Adipose tissue (tissue), 3 donors: Measurements from ENCODE around the gene PTPA. TPM values are rescaled to one million over a fixed set of nuclear protein-coding genes. Genes with fewer than 3 reads are reported as not detected.

Experiments
- polyA plus RNA-seq, 3 donors: library from polyadenylated mRNA; stranded (reverse); fragments of 200-250 nt; gene quantifications; one replicate each; pipeline ENCODE4 v1.2.3, GENCODE V29; 2013
- donor health status: healthy with polysubstance abuse.
- donor health status: Bipolar disorder and iron deficiency.
- donor health status: healthy.

PTPA gene
- polyA plus RNA-seq, 3 donors, result 42.9 to 78.6 (median 43.6) TPM

Other genes with a start within 250 kb of the PTPA start
- gene KYAT1, start 229.5 kb upstream of the PTPA start, polyA plus RNA-seq, result 1 to 10 TPM; 1.7 to 6.2 (median 3.3) TPM
- 10 to 100 TPM; 15.3 to 31.3 (median 21.6) TPM for gene LRRC8A, start 229.3 kb upstream of the PTPA start, polyA plus RNA-seq
- gene PHYHD1, start 190.4 kb upstream of the PTPA start, polyA plus RNA-seq, result 10 to 100 TPM; 41.6 to 58.1 (median 51.5) TPM
- 10 to 100 TPM in 1 of 3 donors, 1 to 10 TPM in 2; 4.7 to 15.5 (median 9.5) TPM for gene DOLK, start 163.8 kb upstream of the PTPA start, polyA plus RNA-seq
- gene NUP188, start 163.7 kb upstream of the PTPA start, polyA plus RNA-seq, result 10 to 100 TPM in 2 of 3 donors, 1 to 10 TPM in 1; 7.8 to 20.9 (median 12.4) TPM
- 10 to 100 TPM; 44.2 to 78.3 (median 55.2) TPM for gene SH3GLB2, start 83.1 kb upstream of the PTPA start, polyA plus RNA-seq
- 10 to 100 TPM; 11.6 to 25.2 (median 21.5) TPM for gene MIGA2, start 74.8 kb upstream of the PTPA start, polyA plus RNA-seq
- 1 to 10 TPM; 3.5 to 7.8 (median 7.3) TPM for gene DOLPP1, start 30.3 kb upstream of the PTPA start, polyA plus RNA-seq
- 10 to 100 TPM; 51.4 to 74.8 (median 52.2) TPM for gene CRAT, start 622 bp upstream of the PTPA start, polyA plus RNA-seq
- 10 to 100 TPM in 2 of 3 donors, 1 to 10 TPM in 1; 3.8 to 16.8 (median 10.3) TPM for gene IER5L, start 66.8 kb downstream of the PTPA start, polyA plus RNA-seq